Karpas-422 (cell line): ENCODE measurements around the gene ABCB1. TPM values are rescaled to one million over a fixed set of nuclear protein-coding genes. Genes with fewer than 3 reads are reported as not detected.

Source experiments
- DNase-seq: peaks from one replicate; pipeline ENCODE4 v3.0.0-alpha.2; 2015
- H2AFZ ChIP-seq: fragments of 200-600 bp; sonication (generic); 2 replicates; pipeline ENCODE4 v1.6.1; 2014; ENCODE audit warnings: antibody characterized with exemption, low read length, mixed read lengths
- H3K27ac ChIP-seq: fragments of 200-600 bp; sonication (generic); 2 replicates; pipeline ENCODE4 v1.5.1; 2014; ENCODE audit warnings: mild to moderate bottlenecking, low read length, moderate library complexity
- H3K27me3 ChIP-seq: fragments of 200-600 bp; sonication (generic); 2 replicates; pipeline ENCODE4 v1.6.1; 2014; ENCODE audit warnings: low read length, mixed read lengths
- H3K36me3 ChIP-seq: fragments of 200-600 bp; sonication (generic); 2 replicates; pipeline ENCODE4 v1.6.1; 2014; ENCODE audit warnings: low read length, mixed read lengths; ENCODE audit not compliant: insufficient read depth
- H3K4me1 ChIP-seq: fragments of 200-600 bp; sonication (generic); 2 replicates; pipeline ENCODE4 v1.6.1; 2014; ENCODE audit warnings: mild to moderate bottlenecking, low read length, mixed read lengths
- H3K4me2 ChIP-seq: fragments of 200-600 bp; sonication (generic); 2 replicates; pipeline ENCODE4 v1.6.1; 2014; ENCODE audit warnings: low read length, low read depth, mild to moderate bottlenecking; ENCODE audit not compliant: poor library complexity, severe bottlenecking
- H3K4me3 ChIP-seq: fragments of 200-600 bp; sonication (generic); 2 replicates; pipeline ENCODE4 v1.5.1; 2014; ENCODE audit warnings: mild to moderate bottlenecking, antibody characterized with exemption, low read length, mixed read lengths
- H3K79me2 ChIP-seq: fragments of 200-600 bp; sonication (generic); 2 replicates; pipeline ENCODE4 v1.6.1; 2014; ENCODE audit warnings: mild to moderate bottlenecking, low read length, mixed read lengths
- H3K9ac ChIP-seq: fragments of 200-600 bp; sonication (generic); 2 replicates; pipeline ENCODE4 v1.6.0; 2014; ENCODE audit warnings: low read length
- H3K9me2 ChIP-seq: fragments of 200-600 bp; sonication (generic), shearing (Covaris generic); replicated peaks from 2 replicates; pipeline ENCODE4 v1.6.0; 2014; ENCODE audit warnings: mild to moderate bottlenecking, low read length, moderate library complexity; ENCODE audit not compliant: insufficient read depth
- H3K9me3 ChIP-seq: fragments of 300-700, 200-600 bp; sonication (generic); 2 replicates; pipeline ENCODE4 v1.6.1; 2014; ENCODE audit warnings: low read length, mixed read lengths
- H4K20me1 ChIP-seq: fragments of 200-600 bp; sonication (generic); 2 replicates; pipeline ENCODE4 v1.6.1; 2014; ENCODE audit warnings: mild to moderate bottlenecking, antibody characterized with exemption, low read length, low read depth; ENCODE audit not compliant: insufficient read depth
- total RNA-seq: library from RNA; depleted of rRNA; stranded (reverse); fragments of >200 nt; shearing (Covaris generic); gene quantifications from 2 replicates; pipeline ENCODE4 v1.2.3, GENCODE V29; 2014; ENCODE audit warnings: low replicate concordance; rRNA removed

The ABCB1 gene
- not detected in 2 replicates for total RNA-seq

- H3K79me2 ChIP-seq: no peaks in the 10 kb centered on the region
- H3K4me2 ChIP-seq: peak within 1 kb of the TSS; percentile 14
- no peak within 1 kb of the TSS for H3K27ac ChIP-seq
- no peaks in the 10 kb centered on the region for H4K20me1 ChIP-seq
- no peak for DNase-seq
- no peaks in the 10 kb centered on the region for H3K36me3 ChIP-seq
- H3K9me2 ChIP-seq: no peaks in the 10 kb centered on the region
- no peaks in the 10 kb centered on the region; the same call in 1 of the 2 replicates for H3K4me1 ChIP-seq
- no peaks in the 10 kb centered on the region for H3K27me3 ChIP-seq
- no peak within 1 kb of the TSS for H3K9ac ChIP-seq
- H2AFZ ChIP-seq: no peak within 1 kb of the TSS
- no peak within 1 kb of the TSS; the same call in 1 of the 2 replicates for H3K4me3 ChIP-seq
- H3K9me3 ChIP-seq: no peaks in the 10 kb centered on the region
Measured at GRCh38 chr7:87600130-87601124, at the start of gene ABCB1. ABCB1 (minus strand) TSS chr7:87600884; CDS start chr7:87600184, 700 bp downstream.

- Histone ChIP-seq H3K4me3 (no peak overlapping the region), H3K36me3 (no peaks in the 10 kb centered on the region), H3K27ac (no peak overlapping the region), H3K9me3 (no peaks in the 10 kb centered on the region), H3K4me1 (no peaks in the 10 kb centered on the region), H3K79me2 (no peaks in the 10 kb centered on the region), H3K9me2 (no peaks in the 10 kb centered on the region), H4K20me1 (no peaks in the 10 kb centered on the region), H3K9ac (no peak overlapping the region), H2AFZ (no peak overlapping the region), H3K4me2 (no peak overlapping the region), H3K27me3 (no peaks in the 10 kb centered on the region)
- DNase-seq: no peak
Measured at GRCh38 chr7:87648316-87648715, 47.6 kb upstream of the ABCB1 start.

- no peaks in the 10 kb centered on the region for H3K36me3 ChIP-seq
- no peaks in the 10 kb centered on the region for H4K20me1 ChIP-seq
- no peak overlapping the region for H3K4me2 ChIP-seq
- no peaks in the 10 kb centered on the region for H3K9me3 ChIP-seq
- H3K79me2 ChIP-seq: no peaks in the 10 kb centered on the region
- H3K4me1 ChIP-seq: no peaks in the 10 kb centered on the region
- H3K27me3 ChIP-seq: no peaks in the 10 kb centered on the region
- no peak overlapping the region for H3K9ac ChIP-seq
- H3K27ac ChIP-seq: no peak overlapping the region
- no peak for DNase-seq
- H3K9me2 ChIP-seq: no peaks in the 10 kb centered on the region
- H3K4me3 ChIP-seq: no peak overlapping the region
- H2AFZ ChIP-seq: no peak overlapping the region
Measured at GRCh38 chr7:87645446-87645845, 44.8 kb upstream of the ABCB1 start.

GRCh38 chr7:87635921-87636320 lies 35.2 kb upstream of the ABCB1 start:
- no peak overlapping the region for H3K9ac ChIP-seq
- H3K4me1 ChIP-seq: no peaks in the 10 kb centered on the region
- no peaks in the 10 kb centered on the region for H3K9me2 ChIP-seq
- H3K36me3 ChIP-seq: no peaks in the 10 kb centered on the region
- no peaks in the 10 kb centered on the region for H3K79me2 ChIP-seq
- H3K27me3 ChIP-seq: no peaks in the 10 kb centered on the region
- no peaks in the 10 kb centered on the region for H3K9me3 ChIP-seq
- H4K20me1 ChIP-seq: no peaks in the 10 kb centered on the region
- no peak overlapping the region for H3K4me2 ChIP-seq
- H2AFZ ChIP-seq: no peak overlapping the region
- no peak for DNase-seq
- no peak overlapping the region for H3K4me3 ChIP-seq
- no peak overlapping the region for H3K27ac ChIP-seq

GRCh38 chr7:87628780-87629569 lies 28.3 kb upstream of the ABCB1 start:
- Histone ChIP-seq H4K20me1 (no peaks in the 10 kb centered on the region), H3K4me3 (no peak overlapping the region), H3K79me2 (no peaks in the 10 kb centered on the region), H3K9ac (no peak overlapping the region), H3K27ac (no peak overlapping the region), H2AFZ (no peak overlapping the region), H3K9me2 (no peaks in the 10 kb centered on the region), H3K27me3 (no peaks in the 10 kb centered on the region), H3K4me1 (no peaks in the 10 kb centered on the region), H3K9me3 (no peaks in the 10 kb centered on the region), H3K4me2 (no peak overlapping the region), H3K36me3 (no peaks in the 10 kb centered on the region)
- DNase-seq: no peak

- Histone ChIP-seq H3K27ac (no peak overlapping the region), H3K4me3 (no peak overlapping the region), H3K36me3 (no peaks in the 10 kb centered on the region), H3K79me2 (no peaks in the 10 kb centered on the region), H3K4me1 (no peaks in the 10 kb centered on the region), H3K9ac (no peak overlapping the region), H4K20me1 (no peaks in the 10 kb centered on the region), H3K27me3 (no peaks in the 10 kb centered on the region), H2AFZ (no peak overlapping the region), H3K9me2 (no peaks in the 10 kb centered on the region), H3K4me2 (no peak overlapping the region), H3K9me3 (no peaks in the 10 kb centered on the region)
- DNase-seq: no peak
Measured at GRCh38 chr7:87627634-87627994, 26.9 kb upstream of the ABCB1 start.

- Histone ChIP-seq H3K79me2 (no peaks in the 10 kb centered on the region), H3K4me3 (no peak overlapping the region), H3K9ac (no peak overlapping the region), H3K4me1 (no peaks in the 10 kb centered on the region), H3K9me3 (no peaks in the 10 kb centered on the region), H3K4me2 (no peak overlapping the region), H3K9me2 (no peaks in the 10 kb centered on the region), H2AFZ (no peak overlapping the region), H3K36me3 (no peaks in the 10 kb centered on the region), H3K27ac (no peak overlapping the region), H3K27me3 (no peaks in the 10 kb centered on the region), H4K20me1 (no peaks in the 10 kb centered on the region)
- DNase-seq: no peak
Measured at GRCh38 chr7:87625101-87625500, 24.4 kb upstream of the ABCB1 start.

GRCh38 chr7:87624628-87625027 lies 23.9 kb upstream of the ABCB1 start:
- Histone ChIP-seq H3K4me1 (no peaks in the 10 kb centered on the region), H3K9ac (no peak overlapping the region), H3K79me2 (no peaks in the 10 kb centered on the region), H3K36me3 (no peaks in the 10 kb centered on the region), H3K9me3 (no peaks in the 10 kb centered on the region), H3K4me3 (no peak overlapping the region), H3K27me3 (no peaks in the 10 kb centered on the region), H2AFZ (no peak overlapping the region), H4K20me1 (no peaks in the 10 kb centered on the region), H3K4me2 (no peak overlapping the region), H3K9me2 (no peaks in the 10 kb centered on the region), H3K27ac (no peak overlapping the region)
- DNase-seq: no peak
